Activated gamma-delta T cell (primary cell): ENCODE measurements around the gene WHRN.

ENCODE experiments used
- DNase-seq: peaks from one replicate; lab custom pipeline; 2025; lab: John Stamatoyannopoulos, UW

Gene WHRN

GRCh38 chr9:114365194-114365593, 140.1 kb downstream of the WHRN start:
- no peak for DNase-seq

- DNase-seq, result no peak
Observed at GRCh38 chr9:114364134-114365041, 140.9 kb downstream of the WHRN start.

GRCh38 chr9:114363424-114363823, 141.8 kb downstream of the WHRN start:
- DNase-seq, result no peak

- DNase-seq, result no peak
Observed at GRCh38 chr9:114362394-114362793, 142.9 kb downstream of the WHRN start.

GRCh38 chr9:114361542-114361941, 143.7 kb downstream of the WHRN start:
- DNase-seq, result no peak

GRCh38 chr9:114359801-114360200, 145.5 kb downstream of the WHRN start:
- DNase-seq, result no peak

- DNase-seq, result no peak
Observed at GRCh38 chr9:114357911-114358328, 147.4 kb downstream of the WHRN start.

GRCh38 chr9:114357360-114357759, 147.9 kb downstream of the WHRN start:
- DNase-seq, result no peak

- no peak for DNase-seq
Observed at GRCh38 chr9:114356792-114357191, 148.5 kb downstream of the WHRN start.

- no peak for DNase-seq
Observed at GRCh38 chr9:114355821-114356220, 149.5 kb downstream of the WHRN start.
